ENCODE measurements around the gene ACOX1.

GRCh38 chr17:75896415-75897159 lies 82.4 kb downstream of the ACOX1 start, which contains the start of gene TRIM65:
- peak; percentile 85 to 92 (median 91) for TF ChIP-seq POLR2AphosphoS5 (IDR thresholded peaks at IDR 0.05)
- peak in 5 of 11 experiments; percentile 34 to 58 (median 53) for TF ChIP-seq CTCF (IDR thresholded peaks at IDR 0.05 in 8 of 11, conservative IDR thresholded peaks at IDR 0.05 in 3 of 11)
- TF ChIP-seq POLR2A (IDR thresholded peaks at IDR 0.05) = peak in 1 of 3 donors; percentile 77

Data from spleen (tissue), 7 donors.